Hepatocyte (in vitro differentiated cells): ENCODE data around the gene SIX3. TPM values are rescaled to one million over a fixed set of nuclear protein-coding genes. Genes with fewer than 3 reads are reported as not detected.

Experiments
- DNase-seq: peaks from one replicate; pipeline ENCODE4 v3.0.0-alpha.2; 2016; ENCODE audit warnings: low spot score
- H2AFZ ChIP-seq: fragments of 200-600 bp; sonication (generic); 2 replicates; pipeline ENCODE4 v1.6.0; 2016; ENCODE audit warnings: antibody characterized with exemption, mild to moderate bottlenecking
- H3K27ac ChIP-seq: fragments of 200-600 bp; sonication (generic); 2 replicates; pipeline ENCODE4 v1.5.1; 2016; ENCODE audit warnings: mild to moderate bottlenecking
- H3K27me3 ChIP-seq: fragments of 200-600 bp; sonication (generic); 2 replicates; pipeline ENCODE4 v1.6.1; 2016
- H3K36me3 ChIP-seq: fragments of 200-600 bp; sonication (generic); replicated peaks from 2 replicates; pipeline ENCODE4 v1.5.1; 2016; ENCODE audit warnings: low read depth; ENCODE audit not compliant: insufficient read depth
- H3K4me1 ChIP-seq: fragments of 200-600 bp; sonication (generic); 2 replicates; pipeline ENCODE4 v1.5.1; 2016; ENCODE audit warnings: mild to moderate bottlenecking, moderate library complexity; ENCODE audit not compliant: insufficient read depth
- H3K4me2 ChIP-seq: fragments of 200-600 bp; sonication (generic); 2 replicates; pipeline ENCODE4 v1.6.0; 2016
- H3K4me3 ChIP-seq: fragments of 200-600 bp; sonication (generic); 2 replicates; pipeline ENCODE4 v1.5.1; 2016; ENCODE audit warnings: mild to moderate bottlenecking
- H3K79me2 ChIP-seq: fragments of 200-600 bp; sonication (generic); 2 replicates; pipeline ENCODE4 v1.6.0; 2017; ENCODE audit warnings: mild to moderate bottlenecking
- H3K9me2 ChIP-seq: fragments of 200-600 bp; sonication (generic); replicated peaks from 2 replicates; pipeline ENCODE4 v1.6.0; 2017; ENCODE audit warnings: mild to moderate bottlenecking; ENCODE audit not compliant: insufficient read depth
- H3K9me3 ChIP-seq: fragments of 200-600 bp; sonication (generic); 2 replicates; pipeline ENCODE4 v1.5.1; 2016; ENCODE audit warnings: low read depth, mild to moderate bottlenecking
- H4K20me1 ChIP-seq: fragments of 200-600 bp; sonication (generic); 2 replicates; pipeline ENCODE4 v1.6.0; 2016; ENCODE audit warnings: mild to moderate bottlenecking; ENCODE audit not compliant: insufficient read depth, poor library complexity, severe bottlenecking
- EZH2 ChIP-seq: fragments of 200-600 bp; sonication (generic); IDR thresholded peaks from 2 replicates; pipeline ENCODE4 v1.6.1; 2016; ENCODE audit warnings: antibody characterized with exemption, mild to moderate bottlenecking, borderline replicate concordance
- EZH2phosphoT487 ChIP-seq: fragments of 200-600 bp; sonication (generic); IDR thresholded peaks from one replicate; pipeline ENCODE4 v1.6.1; 2018; ENCODE audit warnings: antibody characterized with exemption, mild to moderate bottlenecking, low read depth, moderate library complexity; ENCODE audit not compliant: unreplicated experiment, severe bottlenecking
- WGBS: methylation state at CpG from one replicate; pipeline ENCODE4 v1.1.6; 2016; ENCODE audit warnings: low lambda C conversion rate; ENCODE audit errors: missing lambda C conversion rate; 5-methylcytosine and 5-hydroxymethylcytosine counted together
- polyA plus RNA-seq: library from polyadenylated mRNA; unstranded; fragments of >200 nt; fragmentation: Nextera tagmentation; extraction: Ambion mirVana; gene quantifications from 2 replicates; pipeline ENCODE4 v1.2.1, GENCODE V29; 2016
- total RNA-seq: library from RNA; depleted of rRNA; stranded (reverse); fragments of >200 nt; gene quantifications from 2 replicates; pipeline ENCODE4 v1.2.3, GENCODE V29; 2014
- TF ChIP-seq, protein P1 (sequence below): fragments of 200-600 bp; sonication (generic); IDR thresholded peaks from 2 replicates; pipeline ENCODE4 v1.5.1; 2016; ENCODE audit warnings: antibody characterized with exemption, mild to moderate bottlenecking; ENCODE audit not compliant: poor library complexity

Gene SIX3
- total and polyA plus RNA-seq, 2 experiments from 2014 or later: not detected

DNA sequence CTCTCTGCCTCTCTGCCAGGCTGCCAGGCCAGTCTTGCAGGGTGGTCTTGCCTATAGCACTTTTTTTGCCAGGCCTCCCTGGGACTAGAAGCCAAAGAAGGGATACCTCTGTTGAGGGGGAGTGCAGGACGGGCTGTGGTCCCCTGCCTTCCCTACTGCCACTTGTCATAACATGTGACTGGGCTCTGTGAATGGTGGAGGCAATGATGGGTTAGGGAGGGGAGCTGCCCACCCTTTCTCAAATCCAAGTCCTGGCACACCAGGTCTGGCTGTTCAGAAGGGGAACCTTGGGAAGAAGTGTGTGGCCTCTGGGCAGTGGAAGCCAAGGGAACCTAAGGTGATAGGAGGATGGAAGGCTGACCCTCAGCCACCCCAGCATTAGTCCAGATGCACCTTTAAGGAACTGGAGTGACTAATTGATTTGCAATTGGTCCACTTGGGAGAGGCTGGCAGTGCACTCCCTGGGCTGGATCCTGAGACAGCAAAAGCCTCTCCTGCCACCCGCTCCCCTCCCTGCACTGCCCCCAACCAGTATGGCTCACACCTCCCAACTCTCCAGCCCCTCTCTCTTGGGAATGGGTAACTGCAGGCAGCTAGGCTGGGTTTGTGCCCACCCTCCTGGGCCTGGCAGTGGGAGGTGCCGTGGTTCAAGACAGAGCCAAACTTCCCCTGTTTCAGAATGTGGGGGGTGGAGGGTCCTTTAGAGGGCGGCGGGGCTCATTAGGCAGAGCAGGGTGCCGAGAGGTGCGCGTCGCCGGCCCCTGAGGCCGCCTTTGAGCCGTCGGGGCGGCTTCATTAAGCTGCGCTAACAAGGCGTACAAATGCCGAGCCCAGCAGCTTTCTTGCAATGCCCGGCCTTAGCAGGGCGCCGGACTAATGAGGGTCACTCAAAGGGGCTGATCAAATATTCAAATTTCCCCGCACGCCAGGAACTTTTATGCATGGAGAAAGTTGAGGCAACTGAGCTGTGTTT, 4.5 kb upstream of the SIX3 start:
- Histone ChIP-seq H3K27ac (no peak overlapping the region), H3K36me3 (no peaks in the 10 kb centered on the region), H3K27me3 (peaks cover 100% of the 10 kb centered on the region), H3K4me3 (no peak overlapping the region), H3K9me3 (no peaks in the 10 kb centered on the region), H3K4me1 (peaks cover 24% of the 10 kb centered on the region), H3K79me2 (no peaks in the 10 kb centered on the region), H3K4me2 (peak overlapping the region; percentile 79), H2AFZ (peak overlapping the region; percentile 8), H4K20me1 (no peaks in the 10 kb centered on the region), H3K9me2 (no peaks in the 10 kb centered on the region)
- TF ChIP-seq EZH2phosphoT487: peak; percentile 80
- peak; percentile 90 for TF ChIP-seq EZH2
- TF ChIP-seq, protein P1, sequence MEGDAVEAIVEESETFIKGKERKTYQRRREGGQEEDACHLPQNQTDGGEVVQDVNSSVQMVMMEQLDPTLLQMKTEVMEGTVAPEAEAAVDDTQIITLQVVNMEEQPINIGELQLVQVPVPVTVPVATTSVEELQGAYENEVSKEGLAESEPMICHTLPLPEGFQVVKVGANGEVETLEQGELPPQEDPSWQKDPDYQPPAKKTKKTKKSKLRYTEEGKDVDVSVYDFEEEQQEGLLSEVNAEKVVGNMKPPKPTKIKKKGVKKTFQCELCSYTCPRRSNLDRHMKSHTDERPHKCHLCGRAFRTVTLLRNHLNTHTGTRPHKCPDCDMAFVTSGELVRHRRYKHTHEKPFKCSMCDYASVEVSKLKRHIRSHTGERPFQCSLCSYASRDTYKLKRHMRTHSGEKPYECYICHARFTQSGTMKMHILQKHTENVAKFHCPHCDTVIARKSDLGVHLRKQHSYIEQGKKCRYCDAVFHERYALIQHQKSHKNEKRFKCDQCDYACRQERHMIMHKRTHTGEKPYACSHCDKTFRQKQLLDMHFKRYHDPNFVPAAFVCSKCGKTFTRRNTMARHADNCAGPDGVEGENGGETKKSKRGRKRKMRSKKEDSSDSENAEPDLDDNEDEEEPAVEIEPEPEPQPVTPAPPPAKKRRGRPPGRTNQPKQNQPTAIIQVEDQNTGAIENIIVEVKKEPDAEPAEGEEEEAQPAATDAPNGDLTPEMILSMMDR: no peak
- no peak for DNase-seq
- WGBS: 10% methylated on average over 22 of the region's 22 CpGs

DNA sequence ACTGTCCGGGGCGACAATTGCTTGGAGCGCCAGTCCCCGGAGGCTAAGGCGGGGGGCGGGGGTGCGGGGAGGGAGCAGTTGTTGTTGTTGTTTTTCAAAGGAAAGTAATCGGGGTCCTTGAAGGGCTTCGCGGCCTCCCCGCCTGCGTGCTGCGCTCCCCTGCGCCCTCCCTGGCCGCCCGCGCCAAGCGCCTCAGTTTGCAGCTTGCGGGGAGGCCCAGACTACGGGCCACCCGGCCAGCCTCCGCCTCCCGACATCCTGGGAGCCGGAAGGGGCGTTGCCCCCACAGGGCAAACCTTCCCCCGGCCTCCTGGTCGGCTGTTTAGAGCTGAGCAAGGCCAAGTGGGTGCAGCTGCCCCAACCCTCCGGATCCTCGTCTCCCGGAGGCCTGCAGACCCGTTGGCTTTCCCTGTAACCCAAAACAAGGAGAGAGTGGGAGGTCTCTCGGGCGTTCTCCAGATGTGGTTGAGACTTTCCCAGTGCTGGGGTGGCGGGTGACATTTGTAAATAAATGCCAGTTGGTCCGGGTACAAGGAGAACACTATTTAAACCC, 3.7 kb upstream of the SIX3 start:
- TF ChIP-seq, protein P1: peak; percentile 4
- TF ChIP-seq EZH2: peak; percentile 27
- no peak for TF ChIP-seq EZH2phosphoT487
- Histone ChIP-seq H4K20me1 (no peaks in the 10 kb centered on the region), H3K27me3 (peaks cover 98% of the 10 kb centered on the region), H3K79me2 (no peaks in the 10 kb centered on the region), H3K4me3 (no peak overlapping the region), H3K9me2 (no peaks in the 10 kb centered on the region), H3K27ac (no peak overlapping the region), H3K4me1 (peaks cover 29% of the 10 kb centered on the region), H3K4me2 (peak overlapping the region; percentile 79), H3K36me3 (no peaks in the 10 kb centered on the region), H3K9me3 (no peaks in the 10 kb centered on the region), H2AFZ (peak overlapping the region; percentile 8)
- no peak for DNase-seq
- 1% methylated on average over 29 of the region's 35 CpGs for WGBS

DNA sequence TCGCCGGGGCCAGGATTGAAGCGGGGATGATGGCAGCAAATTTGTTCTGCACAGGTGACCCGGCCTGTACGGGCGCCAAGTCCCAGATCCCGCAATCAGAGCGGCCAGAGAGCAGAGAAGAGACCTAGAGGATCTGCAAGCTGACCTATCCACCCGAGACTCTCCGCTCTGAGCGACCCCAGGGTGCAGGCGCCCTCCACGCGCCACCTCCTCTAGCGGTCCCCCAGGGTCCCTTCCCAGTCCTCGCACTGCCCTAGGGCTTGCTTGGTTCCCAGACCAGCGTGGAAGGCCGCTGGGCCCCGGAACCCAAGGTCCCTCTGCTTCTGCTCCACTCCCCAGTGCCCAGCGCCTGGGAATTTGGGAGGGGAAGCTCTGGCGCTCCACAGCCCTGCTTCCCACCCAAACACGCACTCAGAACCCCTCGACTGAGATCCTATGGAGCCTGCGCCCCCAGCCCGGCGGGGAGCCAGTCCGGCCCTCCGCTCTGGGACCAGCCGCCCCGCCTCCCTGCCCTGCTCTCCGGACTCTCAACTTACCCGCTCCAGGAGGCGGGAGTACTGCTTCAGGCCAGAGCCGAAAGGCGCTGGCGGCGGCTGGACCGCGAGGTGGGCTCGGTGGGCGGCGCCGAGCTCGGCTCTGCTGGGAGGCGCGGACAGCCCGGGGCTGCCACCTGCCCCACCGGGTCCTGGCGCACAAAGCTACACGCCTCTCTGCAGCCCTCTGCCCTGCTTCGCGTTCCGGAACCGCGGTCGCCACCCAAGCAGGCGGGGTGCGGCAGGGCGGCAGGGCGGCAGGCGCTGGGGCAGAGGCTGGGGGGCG, 3.0 kb upstream of the SIX3 start:
- no peak overlapping the region for H2AFZ ChIP-seq
- TF ChIP-seq EZH2phosphoT487 (peak; percentile 43), EZH2 (peak; percentile 6)
- TF ChIP-seq, protein P1: no peak
- H3K9me2 ChIP-seq: no peaks in the 10 kb centered on the region
- no peaks in the 10 kb centered on the region for H3K9me3 ChIP-seq
- no peak for DNase-seq
- no peak overlapping the region for H3K27ac ChIP-seq
- 1% methylated on average over 57 of the region's 62 CpGs for WGBS
- no peaks in the 10 kb centered on the region for H3K79me2 ChIP-seq
- peak overlapping the region; percentile 79 for H3K4me2 ChIP-seq
- H3K4me1 ChIP-seq: peaks cover 29% of the 10 kb centered on the region
- no peak overlapping the region for H3K4me3 ChIP-seq
- no peaks in the 10 kb centered on the region for H3K36me3 ChIP-seq
- no peaks in the 10 kb centered on the region for H4K20me1 ChIP-seq
- peaks cover 98% of the 10 kb centered on the region for H3K27me3 ChIP-seq
